ENCODE data around the gene SLC30A2.

Gene SLC30A2

DNA sequence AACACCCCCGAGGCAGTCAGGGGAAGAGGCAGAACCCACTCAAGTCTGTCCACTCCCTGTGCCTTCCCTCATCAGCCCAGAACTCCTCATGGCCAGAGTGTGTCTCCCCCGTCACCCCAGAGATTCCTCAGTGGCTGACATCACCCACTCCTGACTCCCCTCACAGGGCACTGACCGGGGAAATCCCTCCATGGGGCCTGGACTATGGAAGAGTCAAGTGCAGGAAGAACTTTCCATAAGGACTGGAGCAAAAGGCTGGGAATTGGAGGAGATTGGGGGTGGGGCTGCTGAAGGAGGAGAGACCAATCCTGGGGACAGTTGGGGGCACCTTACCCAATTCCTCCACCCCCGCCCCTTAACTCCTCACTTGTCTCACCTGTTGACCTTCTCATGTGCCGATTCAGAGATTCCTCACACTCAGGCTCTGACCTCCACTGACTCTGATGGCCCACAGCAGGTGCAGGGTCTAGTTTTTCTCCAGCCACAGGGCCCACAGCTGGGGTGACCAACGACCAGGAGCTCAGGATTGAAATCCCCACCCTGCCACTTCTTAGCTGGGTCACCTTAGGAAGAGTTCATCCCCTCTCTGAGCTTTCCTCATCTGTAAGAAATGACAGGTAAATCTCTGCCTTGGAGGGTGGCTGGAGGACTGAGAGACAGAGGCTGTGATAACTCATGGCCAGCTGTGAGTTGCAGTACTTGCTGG lies 24.8 kb downstream of the SLC30A2 start:
- no peak for DNase-seq

DNA sequence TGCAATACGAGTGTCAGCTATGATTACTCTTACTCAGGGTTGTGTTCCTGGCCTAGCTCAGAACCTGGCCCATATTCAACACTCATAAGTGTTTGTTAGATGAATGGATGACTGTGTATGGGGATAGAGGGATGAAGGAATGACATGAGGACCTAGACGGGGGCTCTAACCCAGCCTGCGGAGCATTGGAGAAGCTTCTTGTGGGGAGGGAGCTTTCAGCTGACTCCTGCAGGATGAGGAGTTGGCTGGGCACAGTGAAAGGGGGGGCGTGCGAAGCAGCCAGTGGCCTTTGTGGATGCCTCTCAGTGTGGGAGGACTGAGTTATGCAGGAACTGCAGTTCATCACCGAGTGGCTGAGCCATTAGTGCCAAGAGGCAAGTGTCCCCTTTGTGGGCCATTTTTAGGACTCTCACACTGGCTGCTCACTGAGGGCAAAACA lies 25.6 kb downstream of the SLC30A2 start:
- DNase-seq = no peak

DNA sequence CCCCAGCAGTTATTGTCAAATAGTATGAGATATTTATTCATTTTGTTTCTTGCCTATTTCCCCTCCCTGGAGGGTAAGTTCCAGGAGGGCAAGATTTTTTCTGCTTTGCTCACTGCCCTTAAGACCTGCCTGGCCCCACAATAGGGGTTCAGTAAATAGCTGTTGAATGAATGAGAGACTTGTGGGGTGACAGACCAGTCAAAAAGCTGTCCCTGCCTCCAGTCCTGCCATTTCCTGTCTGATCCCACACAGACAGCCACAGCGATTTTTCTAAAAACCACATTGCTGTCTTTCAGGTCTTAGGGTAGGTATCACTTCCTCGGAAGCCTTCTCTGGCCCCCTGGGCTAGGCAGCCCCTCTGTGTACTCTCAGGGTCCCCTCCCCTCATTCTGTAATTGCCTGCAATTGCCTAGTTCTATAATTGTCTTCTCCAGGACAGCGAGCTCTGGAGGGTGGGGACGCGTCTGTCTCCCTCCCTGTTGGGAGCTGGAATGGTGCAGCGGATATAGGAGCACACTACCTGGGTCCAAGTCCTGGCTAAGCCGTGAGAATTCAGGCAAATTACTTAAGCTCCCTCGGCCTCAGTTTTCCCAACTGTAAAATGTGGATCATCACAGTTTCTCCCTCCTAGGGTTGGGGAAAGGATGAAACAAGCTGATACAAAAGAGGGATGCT lies 26.1 kb downstream of the SLC30A2 start:
- no peak for DNase-seq

DNA sequence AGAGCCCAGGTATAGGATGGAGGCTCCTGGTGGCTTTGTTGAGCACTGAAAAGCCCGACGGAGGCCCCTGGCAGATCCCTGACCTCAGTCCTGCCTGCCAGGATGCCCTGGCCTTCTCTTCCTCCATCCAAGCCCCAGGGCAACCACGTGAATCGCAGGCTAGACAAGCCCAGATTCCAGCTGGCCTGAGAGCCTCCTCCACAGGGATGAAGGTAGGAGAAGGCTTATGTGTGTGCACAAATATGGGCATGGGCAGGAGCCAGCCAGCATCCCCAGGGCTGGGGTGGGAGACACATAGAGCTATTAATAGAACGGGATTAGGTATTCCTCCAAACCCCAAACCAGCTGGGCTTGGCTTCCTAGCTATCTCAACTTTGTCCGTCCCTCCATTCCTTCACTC lies 28.3 kb downstream of the SLC30A2 start:
- DNase-seq = no peak

DNA sequence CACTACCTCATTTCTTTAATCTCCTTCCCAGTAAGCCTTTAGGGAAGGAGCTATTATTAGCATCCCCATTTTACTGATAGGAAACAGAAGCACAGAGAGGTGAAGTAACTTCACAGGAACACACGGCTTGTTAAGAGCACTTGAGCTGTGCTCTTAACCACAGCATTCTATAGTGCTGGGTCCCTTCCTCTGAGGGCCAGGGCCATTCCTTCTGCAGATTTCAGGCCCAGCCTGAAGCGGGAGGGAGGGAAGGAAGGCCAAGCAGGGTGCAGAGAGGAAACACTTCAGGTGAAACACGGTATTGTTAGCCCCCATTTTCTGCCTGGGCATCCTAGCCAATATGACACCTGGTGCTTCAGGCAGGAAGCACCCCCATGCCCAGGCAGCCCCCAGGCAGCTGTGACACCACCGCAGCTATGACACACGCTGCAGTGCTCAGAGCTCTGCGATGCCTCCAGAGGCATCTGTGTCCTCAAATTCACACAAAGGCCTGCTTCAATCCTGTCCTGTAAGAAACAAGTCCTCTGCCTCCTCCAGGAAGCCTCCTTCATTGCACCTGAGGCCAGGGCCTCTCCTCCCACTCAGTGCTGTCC lies 28.9 kb downstream of the SLC30A2 start:
- DNase-seq = no peak

DNA sequence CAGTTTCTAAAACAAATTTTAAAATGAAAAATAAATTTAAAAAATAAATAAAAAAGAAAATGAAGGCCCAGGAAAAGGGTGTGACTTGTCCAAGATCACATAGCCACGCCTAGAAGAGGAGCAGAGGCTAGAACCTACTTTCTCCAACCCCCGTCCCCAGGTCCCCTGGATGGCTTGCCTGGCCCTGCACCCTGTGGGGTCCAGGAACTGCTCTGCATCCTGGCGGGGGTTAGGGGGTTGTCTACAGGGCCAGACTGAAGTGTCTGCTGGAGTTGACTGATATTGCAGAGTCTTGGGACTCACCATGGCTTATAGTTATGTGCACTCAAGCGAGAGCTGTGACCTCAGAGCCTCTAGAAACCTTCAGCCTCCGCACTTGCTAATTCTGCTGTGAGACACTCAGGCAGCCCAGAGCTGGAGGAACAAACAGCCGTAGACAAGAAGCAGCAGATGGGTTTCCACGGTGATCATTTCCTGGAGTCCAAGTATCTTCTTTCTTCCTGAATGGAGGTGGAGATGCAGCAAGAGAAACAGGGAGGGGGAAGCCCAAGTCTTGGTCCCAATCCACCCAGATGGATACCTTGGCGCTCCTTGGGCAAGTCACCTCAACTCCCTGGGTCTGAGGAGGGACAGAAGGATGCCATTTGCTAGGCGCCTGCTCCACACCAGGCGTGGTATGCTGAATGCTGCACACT lies 29.5 kb downstream of the SLC30A2 start:
- no peak for DNase-seq

DNA sequence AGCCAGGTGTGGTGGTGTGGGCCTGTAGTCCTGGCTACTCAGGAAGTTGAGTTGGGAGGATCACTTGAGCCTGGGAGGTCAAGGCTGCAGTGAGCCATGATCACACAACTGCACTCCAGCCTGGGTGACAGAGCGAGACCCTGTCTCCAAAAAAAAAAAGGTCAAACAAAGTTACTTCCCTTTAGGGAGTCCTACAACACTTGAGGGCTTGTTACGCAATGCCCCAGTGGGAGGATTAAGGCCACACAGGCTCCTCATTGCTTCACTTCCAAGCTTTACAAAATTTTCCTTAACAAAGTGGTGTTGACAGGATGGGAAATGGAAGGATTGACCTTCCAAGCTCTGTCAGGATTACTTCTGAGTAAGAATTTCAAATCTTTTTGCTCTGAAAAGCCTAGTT lies 30.6 kb downstream of the SLC30A2 start:
- no peak for DNase-seq

DNA sequence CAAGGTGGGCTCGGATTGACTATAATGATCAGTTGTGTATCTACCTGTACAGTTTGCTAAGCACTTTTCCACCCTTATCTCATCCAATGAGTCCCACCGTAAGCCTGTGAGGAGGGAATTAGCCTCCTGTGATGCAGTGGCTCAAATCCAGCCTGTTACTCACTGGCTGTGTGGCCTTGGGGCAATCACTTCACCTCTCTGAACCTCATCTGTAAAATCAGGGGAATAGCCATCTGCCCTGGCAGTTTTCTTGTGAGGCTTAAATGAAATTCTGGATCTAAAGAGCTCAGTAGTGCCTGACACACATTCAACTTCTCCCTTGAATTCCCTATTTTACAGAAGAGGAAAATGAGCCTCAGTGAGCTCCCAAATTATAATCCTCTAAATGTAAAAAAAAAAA lies 31.7 kb downstream of the SLC30A2 start:
- DNase-seq = no peak

DNA sequence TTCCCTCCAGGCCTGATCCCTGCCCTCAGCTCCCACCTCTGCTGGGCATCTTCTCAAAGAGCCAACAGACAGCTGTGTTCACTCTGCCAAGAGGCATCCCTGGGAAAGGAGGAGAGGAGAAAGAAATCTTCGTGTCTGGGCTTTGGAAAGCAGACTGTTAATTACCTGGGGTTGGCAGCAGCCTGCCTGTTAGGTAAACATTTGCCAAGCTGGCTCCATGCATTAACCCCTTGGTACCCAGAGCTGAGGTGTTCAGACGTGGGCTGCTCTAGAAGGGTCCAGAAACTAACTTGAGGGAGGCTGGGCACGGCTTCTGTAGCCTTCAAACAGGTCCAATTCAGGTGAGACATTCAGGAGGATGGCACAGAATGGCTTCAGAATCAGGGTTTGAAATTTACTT lies 33.1 kb downstream of the SLC30A2 start:
- DNase-seq = no peak

DNA sequence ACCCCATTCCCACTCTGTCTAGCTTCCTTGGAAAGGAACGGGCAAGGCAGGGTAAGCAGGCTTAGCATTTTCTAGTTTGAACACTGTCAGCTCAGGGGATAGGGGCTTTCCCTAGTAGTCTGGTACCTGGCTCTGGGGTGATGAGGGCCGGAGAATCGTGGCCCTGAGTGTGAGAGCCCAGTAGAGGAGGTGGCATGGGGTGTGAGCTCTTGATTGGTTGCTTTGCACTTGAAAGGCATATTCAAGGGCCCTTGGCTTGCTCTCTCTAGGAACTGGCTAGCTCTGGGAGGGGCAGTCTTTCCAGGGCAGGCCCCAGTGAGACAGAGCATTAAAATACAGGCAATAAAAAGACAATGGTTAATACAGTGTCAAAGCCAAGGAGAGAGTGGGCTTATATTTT lies 35.1 kb downstream of the SLC30A2 start:
- no peak for DNase-seq

DNA sequence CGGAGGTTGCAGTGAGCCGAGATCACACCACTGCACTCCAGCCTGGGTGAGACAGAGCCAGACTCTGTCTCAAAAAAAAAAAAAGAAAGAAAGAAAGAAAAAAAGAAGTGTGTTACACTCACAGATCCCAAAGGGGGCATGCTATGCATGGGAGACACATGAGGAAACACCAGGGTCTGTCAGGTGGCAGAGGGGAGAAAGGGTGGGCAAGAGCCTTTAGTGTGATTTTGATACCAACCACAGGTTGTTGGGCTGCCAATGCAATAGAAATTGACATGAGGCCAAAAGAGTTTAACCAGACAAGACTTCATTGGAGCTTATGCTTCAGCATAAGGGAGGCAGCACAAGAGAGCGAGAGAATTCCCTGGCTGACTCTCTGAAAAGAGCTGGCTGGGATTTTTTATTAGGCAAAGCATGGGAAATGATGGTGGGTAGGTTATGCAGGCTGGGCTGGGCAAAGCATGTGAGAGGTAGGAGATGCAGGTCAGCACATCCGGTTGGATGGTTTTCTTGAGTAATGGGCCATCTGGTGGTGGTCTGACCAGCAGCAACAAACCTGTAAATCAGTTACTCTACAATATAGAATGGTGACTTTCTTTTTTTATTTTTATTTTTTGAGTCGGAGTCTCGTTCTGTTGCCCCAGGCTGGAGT lies 36.0 kb downstream of the SLC30A2 start:
- DNase-seq = no peak

DNA sequence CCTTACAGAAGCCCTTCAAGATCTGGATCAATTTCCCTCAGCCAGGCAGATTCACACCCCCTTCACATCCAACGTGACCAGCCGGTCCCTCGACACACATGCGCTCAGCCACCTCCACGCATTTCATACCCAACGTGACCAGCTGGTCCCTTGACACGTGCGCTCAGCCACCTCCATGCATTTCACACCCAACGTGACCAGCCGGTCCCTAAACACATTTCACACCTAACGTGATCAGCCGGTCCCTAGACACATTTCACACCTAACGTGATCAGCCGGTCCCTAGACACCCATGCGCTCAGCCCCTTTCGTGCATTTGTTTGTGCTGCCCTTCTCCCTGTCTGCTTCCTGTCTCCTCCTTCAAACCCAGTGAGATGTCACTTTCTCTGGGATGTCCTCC lies 39.2 kb downstream of the SLC30A2 start:
- DNase-seq = no peak

DNA sequence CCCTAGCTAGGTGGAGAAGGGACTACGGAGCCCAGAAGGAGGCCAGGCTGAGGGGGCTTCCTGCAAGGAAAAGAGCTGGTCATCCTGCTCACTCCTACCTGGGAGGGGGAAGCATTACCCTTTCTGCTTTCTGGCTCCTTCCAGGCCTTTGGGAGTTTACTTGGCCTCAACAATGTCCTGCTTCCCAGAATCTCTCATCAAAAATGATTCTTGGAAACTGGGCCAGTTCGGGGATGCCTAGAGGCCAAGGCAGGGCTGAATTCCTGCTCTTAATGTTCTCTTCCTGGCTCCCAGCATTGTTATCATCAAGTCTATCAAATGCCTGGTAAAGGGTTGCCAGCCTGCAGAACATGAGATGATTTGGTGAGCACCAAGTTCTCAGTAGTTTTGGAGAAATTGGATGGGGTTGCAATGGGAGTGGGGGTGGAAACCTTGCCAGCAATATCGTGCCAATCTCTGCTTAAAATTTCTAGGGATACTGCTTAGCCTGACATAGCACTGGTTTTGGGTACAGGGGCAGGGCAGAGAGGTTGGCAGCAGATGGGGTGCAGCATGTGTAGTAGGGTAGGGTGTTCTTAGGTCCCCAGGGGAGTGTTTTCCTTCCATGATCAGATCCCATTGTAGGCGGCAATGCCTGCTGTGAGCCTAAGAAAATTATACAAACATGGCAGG lies 40.3 kb downstream of the SLC30A2 start:
- DNase-seq = no peak

DNA sequence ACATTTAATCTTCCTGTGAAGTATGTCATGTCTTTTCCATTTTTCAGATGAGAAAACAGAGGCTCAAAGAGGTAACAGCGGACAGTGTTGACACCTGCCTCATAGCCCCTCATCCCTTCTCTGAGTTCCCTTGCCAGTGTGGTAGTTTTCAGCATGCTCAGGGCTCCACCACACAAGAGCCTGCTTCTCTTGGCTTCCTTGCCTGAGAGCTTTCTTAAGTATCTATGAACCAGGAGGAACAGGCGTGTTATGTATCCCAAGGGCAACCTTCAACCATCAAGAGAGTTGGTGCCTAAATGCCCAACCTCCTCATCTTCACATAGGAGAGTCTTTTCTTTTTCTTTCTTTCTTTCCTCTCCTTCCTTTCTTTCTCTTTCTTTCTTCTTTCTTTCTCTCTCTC lies 42.2 kb downstream of the SLC30A2 start:
- DNase-seq = no peak

DNA sequence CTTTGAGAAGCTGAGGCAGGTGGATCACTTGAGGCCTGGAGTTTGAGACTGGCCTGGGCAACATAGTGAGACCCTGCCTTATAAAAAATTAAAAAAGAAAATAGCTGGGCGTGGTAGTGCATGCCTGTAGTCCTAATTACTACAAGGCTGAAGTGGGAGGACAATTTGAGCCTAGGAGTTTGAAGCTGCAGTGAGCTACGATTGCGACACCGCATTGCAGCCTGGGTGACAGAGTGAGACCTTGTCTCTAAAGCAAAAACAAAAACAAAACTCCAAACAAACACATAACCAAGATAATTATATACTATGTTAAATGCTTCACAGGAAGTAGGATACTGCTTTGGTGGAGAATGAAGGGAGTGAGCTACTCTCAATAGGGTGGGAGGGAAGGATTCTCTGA lies 42.7 kb downstream of the SLC30A2 start:
- DNase-seq = no peak

DNA sequence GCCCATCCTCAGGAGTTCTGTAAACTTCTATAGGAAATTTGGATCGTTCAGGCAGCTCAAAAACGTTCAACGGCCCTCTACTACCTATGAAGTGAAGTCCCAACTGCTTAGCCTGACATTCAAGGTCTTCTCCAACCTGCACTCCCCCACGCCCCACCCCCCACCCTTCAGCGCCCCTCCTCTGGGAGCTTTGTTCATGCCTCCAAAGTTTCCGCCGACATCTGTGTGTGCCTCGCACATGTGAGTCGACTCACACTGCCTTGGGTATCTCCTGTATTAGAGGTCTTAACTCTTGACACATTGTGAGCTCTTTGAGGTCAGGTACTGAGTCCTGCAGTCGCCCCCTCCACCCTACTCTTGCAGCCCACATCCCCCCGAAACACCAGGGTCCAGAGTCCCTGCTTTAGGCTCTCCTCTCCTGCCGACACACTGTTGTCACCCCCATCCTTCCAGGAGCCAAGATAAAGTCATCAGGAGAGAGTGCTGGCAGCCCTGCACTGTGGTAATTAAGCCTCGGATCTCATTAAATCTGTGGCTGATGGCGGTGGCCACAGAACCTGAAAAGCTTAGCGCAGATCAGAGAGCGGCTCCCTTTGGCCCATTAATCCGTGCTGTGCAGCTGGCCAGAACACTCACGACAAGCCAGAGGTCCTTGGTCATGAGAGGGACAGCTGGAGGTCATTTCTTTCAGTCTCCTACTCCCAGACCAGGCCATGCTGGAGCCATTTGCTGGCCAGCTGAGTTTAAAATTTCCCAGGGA lies 46.7 kb downstream of the SLC30A2 start:
- DNase-seq = no peak

DNA sequence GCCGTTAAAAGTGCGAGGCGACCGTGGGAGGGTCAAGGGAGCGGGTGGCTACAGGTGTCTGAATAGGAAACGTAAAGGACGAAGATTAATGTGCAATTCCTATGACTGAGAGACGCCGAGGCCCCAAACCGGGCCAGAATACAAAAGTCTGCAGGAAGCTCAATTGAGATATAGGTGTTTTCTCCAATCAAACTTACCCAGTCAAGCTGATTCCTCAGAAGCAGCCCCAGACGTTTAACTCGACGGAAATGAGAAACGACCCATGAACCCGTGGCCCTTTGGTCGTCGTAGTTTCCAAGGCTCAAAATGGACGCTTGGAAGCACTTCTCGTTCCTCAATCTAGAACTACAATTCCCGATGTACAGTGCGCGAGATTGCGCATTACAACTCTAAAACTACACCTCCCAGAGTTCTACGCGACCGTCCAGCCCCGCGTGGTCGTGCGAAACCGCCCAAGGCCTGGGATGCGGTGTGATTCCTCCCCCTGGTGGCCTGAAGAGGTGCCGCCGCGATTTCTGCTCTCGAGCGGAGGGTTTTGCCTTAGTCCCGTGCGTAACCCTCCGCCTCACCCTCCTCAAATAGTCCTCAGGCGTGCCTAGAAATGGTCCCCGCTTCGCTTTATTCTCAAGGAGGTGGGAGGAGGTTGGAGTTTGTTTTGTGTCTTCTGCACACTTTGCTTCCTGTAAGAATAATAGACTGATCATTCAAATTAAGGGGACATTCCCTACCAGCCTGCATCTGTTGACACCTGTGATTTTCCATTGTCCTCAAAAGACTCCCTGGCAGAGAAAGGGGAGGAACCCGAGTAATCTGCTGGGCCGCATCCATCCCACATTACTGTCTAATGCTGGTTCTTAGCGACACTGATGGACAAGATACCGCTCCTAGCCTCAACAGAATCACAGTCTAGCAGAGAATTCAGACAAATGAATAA lies 47.8 kb downstream of the SLC30A2 start, which contains the start of gene PAFAH2:
PAFAH2 (minus strand) TSS at position 236 of the 934 bp plus-strand sequence. CDS start 7,247 bp downstream, outside the sequence.
- DNase-seq = peak; percentile 91

DNA sequence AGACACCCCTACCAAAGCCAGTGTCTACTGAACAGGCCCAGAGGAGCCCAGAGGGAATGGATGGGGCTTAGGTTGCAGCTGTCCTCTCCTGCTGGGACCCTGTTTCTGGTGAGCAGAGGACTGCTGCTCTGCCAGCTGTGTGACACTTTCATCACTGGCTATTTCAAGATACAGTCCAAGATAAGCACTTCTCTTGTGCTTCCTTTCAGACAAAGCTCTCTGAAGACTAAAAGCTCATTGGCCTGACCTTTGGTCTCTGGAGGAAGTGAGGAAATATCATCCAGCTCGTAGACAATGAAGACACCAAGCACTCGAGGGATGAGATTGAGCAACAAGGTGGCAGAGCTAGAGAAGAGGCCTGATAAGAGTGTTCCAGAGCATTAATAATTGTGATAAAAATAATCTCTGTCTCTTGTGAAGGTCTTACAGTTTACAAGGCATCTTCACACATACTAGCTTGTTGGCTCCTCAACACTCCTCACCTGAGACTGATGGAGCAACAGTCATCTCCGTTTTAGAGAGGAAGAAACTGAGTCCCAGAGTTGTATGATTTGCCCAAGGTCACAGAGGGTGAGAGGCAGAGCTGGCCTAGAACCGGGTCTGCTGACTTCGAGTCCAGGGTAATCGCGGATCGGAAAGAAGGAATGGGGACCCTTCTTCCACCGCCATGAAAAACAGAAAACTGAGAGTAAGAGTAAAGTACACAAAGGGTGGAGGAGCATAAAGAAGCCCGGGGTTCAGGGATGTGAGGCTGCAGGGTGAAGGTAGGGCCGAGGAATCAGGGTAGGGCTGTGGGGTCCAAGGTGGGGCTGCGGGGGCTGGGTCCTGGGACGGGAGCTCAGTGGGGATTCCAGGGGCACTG lies 48.7 kb downstream of the SLC30A2 start:
- DNase-seq = no peak

DNA sequence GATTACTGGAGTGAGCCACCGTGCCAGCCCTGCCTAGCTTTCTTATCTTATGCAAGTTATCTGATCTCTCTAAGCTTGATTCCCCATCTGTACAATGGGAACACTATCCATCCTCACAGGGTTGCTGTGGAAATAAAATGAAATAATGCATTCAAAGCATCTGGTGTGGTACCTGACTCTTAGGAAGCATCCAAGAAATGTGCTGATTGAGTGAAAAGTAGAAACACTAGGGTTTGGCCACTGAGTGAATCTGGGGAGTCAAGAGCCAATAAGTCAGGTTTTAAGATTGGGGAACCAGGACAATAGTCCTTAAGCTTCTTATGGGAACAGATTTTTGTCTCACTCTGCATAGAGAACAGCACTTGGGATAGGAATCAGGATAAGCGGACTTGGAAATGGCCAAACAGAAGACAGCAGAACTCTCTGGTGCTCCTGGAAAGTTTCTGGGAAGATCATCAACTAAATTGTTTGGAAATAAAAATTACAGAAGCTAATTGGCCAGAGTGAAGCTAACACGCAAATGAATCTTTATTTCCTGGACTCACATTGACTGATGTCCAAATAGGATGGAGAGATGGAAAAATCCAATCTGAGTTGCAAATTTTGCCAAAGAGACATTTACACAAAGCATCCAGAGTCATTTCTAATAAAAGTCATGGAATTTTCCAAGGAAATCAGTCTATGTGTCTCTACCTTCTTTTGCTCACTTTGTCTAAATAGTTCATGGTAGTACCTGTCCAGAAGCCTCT lies 51.3 kb downstream of the SLC30A2 start:
- DNase-seq = no peak

Measured in GOT3 (cell line).